ENCODE data around the gene DSCAML1.

- TF ChIP-seq POLR2A (IDR thresholded peaks at IDR 0.05; ENCODE audit: low read depth, low read length) (no peak), TAF1 (IDR thresholded peaks at IDR 0.05; ENCODE audit: low read depth, low read length) (no peak), POLR2AphosphoS5 (IDR thresholded peaks at IDR 0.05; ENCODE audit: low read depth, low read length) (no peak), POU2F2 (IDR thresholded peaks at IDR 0.05; ENCODE audit: low read depth, low read length) (no peak), SPI1 (IDR thresholded peaks at IDR 0.05; ENCODE audit: low read depth, low read length) (no peak)
Measured at GRCh38 chr11:117731722-117732290, 65.2 kb downstream of the DSCAML1 start.

Measured in GM12891 (cell line).